K562 (cell line): ENCODE measurements around the gene SPRR2G. TPM values are rescaled to one million over a fixed set of nuclear protein-coding genes. Genes with fewer than 3 reads are reported as not detected.

Experiments
- ATAC-seq: fragments of 200-7000 bp; cut with Tn5 transposase; 3 replicates; pipeline ENCODE4 v1.9.1; 2020; ENCODE audit warnings: moderate library complexity
- BruUV-seq: library from RNA; stranded (reverse); fragments of 400-500 nt; replicated peaks from 2 replicates; lab custom pipeline; 2021; lab: Mats Ljungman, UMichigan
- CTCF ChIA-PET: fragments of 300-600 bp; formaldehyde crosslinking; extraction: SDS; loops from one replicate; lab custom pipeline; 2021; ENCODE audit warnings: low intra/inter-chr PET ratio; lab: Yijun Ruan, JAX
- POLR2A ChIA-PET: fragments of 300-600, 350-650 bp; sonication (Branson Sonifier 250); formaldehyde crosslinking; extraction: SDS; loops from one replicate; lab custom pipeline; 2021; ENCODE audit warnings: antibody characterized with exemption, inconsistent platforms; lab: Yijun Ruan, JAX
- DNase-seq, 4 experiments: peaks; one replicate each; pipeline versions ENCODE4 v3.0.0 to v3.0.0-alpha.2; 2011 to 2018; ENCODE audit warnings: low spot score in 3 of 4, mixed read lengths in 3 of 4; ENCODE audit errors: extremely low read depth in 1 of 4
- FAIRE-seq: peaks from 2 replicates; lab custom pipeline; 2011; peaks lifted over from hg19 to GRCh38; lab: Jason Lieb, UNC
- H2AFZ ChIP-seq: 2 replicates; pipeline ENCODE4 v1.6.0; 2011; ENCODE audit warnings: low read depth, low read length, control low read depth, inconsistent platforms
- H3K27ac ChIP-seq: fragments of 200-600 bp; 3 replicates; pipeline ENCODE4 v1.8.0; 2011; ENCODE audit warnings: low read depth, mild to moderate bottlenecking, control low read depth, inconsistent platforms, low read length, moderate library complexity, mixed read lengths; ENCODE audit errors: extremely low read depth
- H3K27me3 ChIP-seq, 2 experiments: fragments of 300-600 bp in 1 of 2; 2 replicates in 1 of 2; 3 replicates in 1 of 2; pipeline versions ENCODE4 v1.6.0 to v1.8.0; 2011; ENCODE audit warnings: inconsistent platforms in 2 of 2, low read length in 2 of 2, mild to moderate bottlenecking in 1 of 2, mixed read lengths in 1 of 2, moderate library complexity in 1 of 2; ENCODE audit not compliant: control insufficient read depth in 2 of 2, insufficient read depth in 2 of 2
- H3K36me3 ChIP-seq: fragments of 300-600 bp; 3 replicates; pipeline ENCODE4 v1.8.0; 2011; ENCODE audit warnings: mild to moderate bottlenecking, low read length, inconsistent platforms; ENCODE audit not compliant: control insufficient read depth, insufficient read depth
- H3K4me1 ChIP-seq, 2 experiments: fragments of 200-600 bp in 1 of 2; replicated peaks in 1 of 2; 2 replicates in 1 of 2; 3 replicates in 1 of 2; pipeline versions ENCODE4 v1.5.1 to v1.8.0; 2011; ENCODE audit warnings: inconsistent platforms in 2 of 2, low read length in 2 of 2, mild to moderate bottlenecking in 1 of 2, mixed read lengths in 1 of 2, moderate library complexity in 1 of 2; ENCODE audit not compliant: control insufficient read depth in 2 of 2, insufficient read depth in 2 of 2
- H3K4me2 ChIP-seq: 2 replicates; pipeline ENCODE4 v1.6.1; 2011; ENCODE audit warnings: low read length, control low read depth, inconsistent platforms, mixed read lengths; ENCODE audit not compliant: insufficient read depth
- H3K4me3 ChIP-seq: fragments of 200-600 bp; sonication (generic), shearing (Covaris generic); 2 replicates; pipeline ENCODE4 v1.5.1; 2016; ENCODE audit warnings: control low read depth, inconsistent platforms
- H3K79me2 ChIP-seq: fragments of 200-600 bp; 3 replicates; pipeline ENCODE4 v1.8.0; 2011; ENCODE audit warnings: low read length, inconsistent platforms; ENCODE audit not compliant: control insufficient read depth, insufficient read depth
- H3K9ac ChIP-seq, 2 experiments: 2 replicates each; pipeline versions ENCODE4 v1.6.0 to v1.6.1; 2011; ENCODE audit warnings: low read depth in 2 of 2, low read length in 2 of 2, control low read depth in 1 of 2, inconsistent platforms in 1 of 2, mild to moderate bottlenecking in 1 of 2, mixed read lengths in 1 of 2; ENCODE audit not compliant: insufficient read depth in 1 of 2
- H3K9me1 ChIP-seq: one replicate; pipeline ENCODE4 v1.6.0; 2011; ENCODE audit warnings: inconsistent platforms, mild to moderate bottlenecking, low read length, moderate library complexity; ENCODE audit not compliant: control insufficient read depth, insufficient read depth
- H3K9me3 ChIP-seq: replicated peaks from 2 replicates; pipeline ENCODE4 v1.5.1; 2011; ENCODE audit warnings: low read depth, low read length, inconsistent platforms; ENCODE audit not compliant: control insufficient read depth, insufficient read depth
- H4K20me1 ChIP-seq: replicated peaks from 2 replicates; pipeline ENCODE4 v1.6.1; 2011; ENCODE audit warnings: low read length, inconsistent platforms, mixed read lengths; ENCODE audit not compliant: control insufficient read depth, insufficient read depth
- CTCFL ChIP-seq: IDR thresholded peaks from 2 replicates; pipeline ENCODE4 v1.6.1; 2011; ENCODE audit warnings: borderline replicate concordance, low read depth, mild to moderate bottlenecking, moderate library complexity, low read length; ENCODE audit not compliant: insufficient read depth, poor library complexity, severe bottlenecking
- HDAC3 ChIP-seq: fragments of 450-650 bp; IDR thresholded peaks from 2 replicates; pipeline ENCODE4 v1.6.1; 2018; ENCODE audit warnings: borderline replicate concordance, mild to moderate bottlenecking, moderate library complexity; ENCODE audit not compliant: partially characterized antibody
- HMBOX1 ChIP-seq: sonication (generic); IDR thresholded peaks from 2 replicates; pipeline ENCODE4 v1.6.1; 2016
- HOMEZ ChIP-seq: fragments of 250-450 bp; sonication (Bioruptor Pico); IDR thresholded peaks from 2 replicates; pipeline ENCODE4 v1.4.0; 2020; ENCODE audit warnings: mild to moderate bottlenecking, moderate library complexity
- HOXB6 ChIP-seq: fragments of 250-450 bp; sonication (Bioruptor Pico); IDR thresholded peaks from 2 replicates; pipeline ENCODE4 v1.5.1; 2022; ENCODE audit warnings: mild to moderate bottlenecking, borderline replicate concordance
- NBN ChIP-seq: fragments of 450-650 bp; IDR thresholded peaks from 2 replicates; pipeline ENCODE4 v1.6.1; 2016; ENCODE audit warnings: low read depth, mild to moderate bottlenecking
- PML ChIP-seq: IDR thresholded peaks from 2 replicates; pipeline ENCODE4 v1.6.1; 2012; ENCODE audit warnings: low read length, inconsistent platforms
- RBM14 ChIP-seq: fragments of 200-400 bp; formaldehyde crosslinking; IDR thresholded peaks from 2 replicates; pipeline ENCODE4 v1.6.1; 2018; ENCODE audit warnings: low read depth, mild to moderate bottlenecking, low read length, moderate library complexity, borderline replicate concordance; ENCODE audit not compliant: insufficient read depth
- RBM17 ChIP-seq: fragments of 200-400 bp; formaldehyde crosslinking; IDR thresholded peaks from 2 replicates; pipeline ENCODE4 v1.6.1; 2017; ENCODE audit warnings: low read depth, mild to moderate bottlenecking, low read length, borderline replicate concordance
- SMARCA4 ChIP-seq: fragments of 450-650 bp; IDR thresholded peaks from 2 replicates; pipeline ENCODE4 v1.6.1; 2016
- SMC3 ChIP-seq: conservative IDR thresholded peaks from 2 replicates; pipeline ENCODE4 v1.6.1; 2011; ENCODE audit warnings: low read depth, low read length, improper control_type of control experiment; ENCODE audit not compliant: insufficient read depth
- ZNF121 ChIP-seq: sonication (generic); formaldehyde crosslinking; conservative IDR thresholded peaks from 2 replicates; pipeline ENCODE4 v1.8.0; 2022; ENCODE audit warnings: missing genetic modification reagents
- ZNF140 ChIP-seq: fragments of 250-450 bp; sonication (Bioruptor Pico); IDR thresholded peaks from 2 replicates; pipeline ENCODE4 v1.8.0; 2021; ENCODE audit warnings: moderate library complexity, mild to moderate bottlenecking, inconsistent platforms
- ZNF280B ChIP-seq: fragments of 250-450 bp; sonication (Bioruptor Pico); IDR thresholded peaks from 2 replicates; pipeline ENCODE4 v1.5.1; 2021; ENCODE audit warnings: mild to moderate bottlenecking
- ZNF696 ChIP-seq: fragments of 250-450 bp; sonication (Bioruptor Pico); conservative IDR thresholded peaks from 2 replicates; pipeline ENCODE4 v1.4.0; 2020; ENCODE audit warnings: mild to moderate bottlenecking, moderate library complexity
- ZNF76 ChIP-seq: fragments of 250-450 bp; sonication (Bioruptor Pico); IDR thresholded peaks from 2 replicates; pipeline ENCODE4 v1.4.0; 2020; ENCODE audit warnings: mild to moderate bottlenecking, moderate library complexity, borderline replicate concordance
- WGBS: fragments of 100-300 bp; shearing (Covaris generic); methylation state at CpG from one replicate; pipeline ENCODE4 v1.1.6; 2016; ENCODE audit warnings: low coverage, mixed read lengths; ENCODE audit not compliant: insufficient coverage; ENCODE audit errors: missing lambda C conversion rate; 5-methylcytosine and 5-hydroxymethylcytosine counted together
- in situ Hi-C: fragments of 300-500 bp; cut with MboI; formaldehyde crosslinking; loops from 4 replicates; pipeline ENCODE4 v1.15.0; 2018; ENCODE audit warnings: inconsistent platforms, mixed read lengths
- intact Hi-C: fragments of 100-400 bp; cut with micrococcal nuclease; formaldehyde crosslinking; loops from 2 replicates; pipeline ENCODE4 v1.14.2; 2022
- polyA plus RNA-seq, 8 experiments: library from polyadenylated mRNA; depleted of rRNA in 4 of 8; stranded (reverse) in 5 of 8; unstranded in 3 of 8; fragments of >200 nt; fragmentation: Nextera tagmentation in 2 of 8; fragmentation: Illumina TruSeq in 1 of 8; extraction: Ambion mirVana in 2 of 8; extraction: Trizol in 1 of 8; gene quantifications; 2 replicates each; pipeline versions ENCODE4 v1.2.1 to v1.2.3, GENCODE V29; 2011 to 2014; ENCODE audit warnings: inconsistent platforms in 1 of 8, missing spikeins in 1 of 8
- total RNA-seq, 7 experiments: library from RNA; depleted of rRNA in 6 of 7; stranded (reverse); fragments of >200 nt in 6 of 7; fragmentation: Illumina TruSeq in 2 of 7; extraction: Trizol in 2 of 7; gene quantifications; 2 replicates each; pipeline versions ENCODE4 v1.2.1 to v1.2.3, GENCODE V29; 2011 to 2021; ENCODE audit warnings: low replicate concordance in 1 of 7

The SPRR2G gene
- total and polyA plus RNA-seq, 9 of the 15 experiments (the other 6 are each of a cell fraction or from before 2014, with no cell fraction given), result not detected

- TF ChIP-seq CTCFL, result no peak
- TF ChIP-seq SMC3, result no peak
- no peak for TF ChIP-seq ZNF140 (CRISPR knock-in tag)
- TF ChIP-seq HOMEZ, result no peak
- no peak for TF ChIP-seq ZNF76 (CRISPR knock-in tag)
- TF ChIP-seq, all 486 proteins: peak for 0
Measured at GRCh38 chr1:153174624-153175023, 23.9 kb upstream of the SPRR2G start (continued).

- Histone ChIP-seq H3K4me1 (no peaks in the 10 kb centered on the region), H2AFZ (no peak overlapping the region), H3K9me1 (no peaks in the 10 kb centered on the region), H3K9me3 (no peaks in the 10 kb centered on the region), H3K9ac (no peak overlapping the region), H3K27ac (no peak overlapping the region), H3K27me3 (peaks cover 0 to 2% of the 10 kb centered on the region in 2 experiments; a peak in 1 of 5 replicates), H3K4me3 (no peak overlapping the region), H3K36me3 (no peaks in the 10 kb centered on the region), H3K79me2 (no peaks in the 10 kb centered on the region), H3K4me2 (no peak overlapping the region), H4K20me1 (no peaks in the 10 kb centered on the region)
- in situ Hi-C loops, result no loop called here
- intact Hi-C loops, result no loop called here
- FAIRE-seq, result no peak
- no peak for DNase-seq
- ATAC-seq, result no peak
- no TSS peak for BruUV-seq
- ChIA-PET CTCF (no interaction called here), POLR2A (no interaction called here)
- 0% methylated on average over 2 of the region's 2 CpGs for WGBS
- no peak for TF ChIP-seq HMBOX1
- no peak for TF ChIP-seq HOXB6 (CRISPR knock-in tag)
- no peak for TF ChIP-seq HDAC3
- no peak for TF ChIP-seq PML
- TF ChIP-seq ZNF696, result no peak
- no peak for TF ChIP-seq ZNF121 (CRISPR knock-in tag)
- TF ChIP-seq RBM17, result no peak
- no peak for TF ChIP-seq ZNF280B (CRISPR knock-in tag)
- TF ChIP-seq RBM14, result no peak
- no peak for TF ChIP-seq NBN
- TF ChIP-seq SMARCA4, result no peak
Measured at GRCh38 chr1:153168686-153169085, 18.0 kb upstream of the SPRR2G start.
